GM19467 (cell line): ENCODE data around the gene ZC3H4.
A peak's percentile ranks its signal among the peaks of the same experiment; 100 is the strongest.

Experiments
- ATAC-seq: cut with Tn5 transposase; IDR thresholded peaks from one replicate; pipeline ENCODE4 v1.9.1; 2021; ENCODE audit warnings: mild to moderate bottlenecking, moderate library complexity; ENCODE audit not compliant: unreplicated experiment

ZC3H4 gene

DNA sequence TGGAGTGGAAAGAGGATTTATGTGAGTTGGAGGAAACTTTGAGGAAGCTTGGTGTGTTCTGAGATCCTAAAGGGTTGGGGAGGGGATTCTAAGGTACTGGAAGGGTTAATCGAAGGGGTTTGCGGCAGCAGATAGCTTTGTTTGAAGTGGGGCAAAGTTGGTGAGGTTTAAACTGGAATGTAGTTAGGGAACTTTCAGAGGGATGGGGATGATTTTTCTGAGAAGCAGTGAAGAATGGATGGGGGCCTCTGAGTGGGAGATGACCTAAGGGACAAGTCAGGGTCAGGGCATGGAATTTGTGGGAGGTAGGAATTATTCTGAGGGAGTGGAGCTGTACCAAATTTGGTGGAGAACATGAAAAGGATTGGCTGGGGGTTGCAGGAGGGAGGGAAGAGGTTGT, 21.0 kb upstream of the ZC3H4 start:
- ATAC-seq = no peak

DNA sequence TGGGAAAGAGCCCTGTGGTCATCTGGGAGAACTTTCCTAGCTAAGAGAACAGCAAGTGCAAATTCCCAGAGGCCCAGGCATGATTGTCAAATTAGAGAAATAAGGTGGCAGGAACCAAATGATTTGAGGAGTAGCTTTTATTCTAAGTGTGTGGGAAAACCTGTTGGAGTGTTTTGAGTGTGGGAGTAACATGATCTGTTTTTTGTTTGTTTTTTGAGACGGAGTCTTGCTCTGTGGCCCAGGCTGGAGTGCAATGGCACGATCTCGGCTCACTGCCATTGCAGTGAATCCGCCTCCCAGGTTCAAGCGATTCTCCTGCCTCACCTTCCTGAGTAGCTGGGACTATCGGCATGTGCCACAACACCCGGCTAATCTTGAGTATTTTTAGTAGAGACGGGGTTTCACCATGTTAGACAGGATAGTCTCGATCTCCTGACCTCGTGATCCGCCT, 19.5 kb upstream of the ZC3H4 start:
- no peak for ATAC-seq

DNA sequence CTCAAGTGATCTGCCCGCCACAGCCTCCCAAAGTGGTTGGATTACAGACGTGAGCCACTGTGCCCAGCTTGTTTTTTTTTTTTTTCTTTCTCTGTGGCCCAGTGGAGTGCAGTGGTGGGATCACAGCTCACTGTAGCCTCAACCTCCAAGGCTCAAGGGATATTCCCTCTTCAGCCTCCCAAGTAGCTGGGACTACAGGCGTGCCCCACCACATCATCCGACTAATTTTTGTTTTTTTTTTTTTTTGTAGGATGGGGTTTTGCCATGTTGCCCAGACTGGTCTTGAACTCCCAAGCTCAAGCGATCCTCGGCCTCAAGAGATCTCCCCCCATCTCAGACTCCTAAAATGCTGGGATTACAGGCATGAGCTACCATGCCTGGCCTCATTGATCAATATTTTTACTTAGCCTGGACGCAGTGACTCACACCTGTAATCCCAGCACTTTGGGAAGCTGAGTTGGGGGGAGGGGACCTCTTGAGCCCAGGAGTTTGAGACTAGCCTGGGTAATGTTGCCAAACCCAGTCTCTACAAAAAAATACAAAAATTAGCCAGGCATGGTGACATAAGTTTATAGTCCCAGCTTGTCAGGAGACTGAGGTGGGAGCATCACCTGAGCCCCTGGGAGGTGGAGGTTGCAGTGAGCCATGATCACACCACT, 18.7 kb upstream of the ZC3H4 start:
- no peak for ATAC-seq

DNA sequence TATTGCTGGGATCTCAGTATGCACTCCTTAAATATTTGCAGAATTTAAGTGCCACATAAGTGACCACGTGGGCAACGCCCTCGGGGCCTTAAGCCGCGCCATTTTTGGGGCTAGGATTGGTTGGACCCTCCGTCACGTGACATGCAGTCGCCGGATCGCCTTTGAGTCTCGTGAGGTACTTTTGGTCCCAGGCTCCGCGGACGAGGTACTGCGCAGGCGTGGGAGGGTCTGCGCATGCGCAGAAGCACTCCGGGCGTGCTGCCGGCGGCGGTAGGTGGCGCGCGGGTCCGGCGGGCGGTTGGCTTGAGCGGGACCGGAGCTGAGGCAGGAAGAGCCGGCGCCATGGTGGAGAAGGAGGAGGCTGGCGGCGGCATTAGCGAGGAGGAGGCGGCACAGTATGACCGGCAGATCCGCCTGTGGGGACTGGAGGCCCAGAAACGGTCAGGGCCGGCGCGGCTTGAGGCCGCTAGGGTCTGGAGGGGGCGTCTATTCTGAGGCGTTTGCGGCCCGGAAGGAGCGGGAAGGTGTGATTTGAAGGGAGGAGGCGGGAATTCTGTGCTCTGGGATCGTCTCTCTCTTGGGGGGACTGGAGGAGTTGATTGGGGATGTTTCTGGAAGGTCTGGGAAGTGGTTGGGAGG, 17.1 kb upstream of the ZC3H4 start, which contains the start of gene SAE1:
Gene SAE1 (plus strand): TSS at position 247 of the 639 bp plus-strand sequence. CDS start 96 bp downstream, at position 343.
- peak; percentile 73 for ATAC-seq

DNA sequence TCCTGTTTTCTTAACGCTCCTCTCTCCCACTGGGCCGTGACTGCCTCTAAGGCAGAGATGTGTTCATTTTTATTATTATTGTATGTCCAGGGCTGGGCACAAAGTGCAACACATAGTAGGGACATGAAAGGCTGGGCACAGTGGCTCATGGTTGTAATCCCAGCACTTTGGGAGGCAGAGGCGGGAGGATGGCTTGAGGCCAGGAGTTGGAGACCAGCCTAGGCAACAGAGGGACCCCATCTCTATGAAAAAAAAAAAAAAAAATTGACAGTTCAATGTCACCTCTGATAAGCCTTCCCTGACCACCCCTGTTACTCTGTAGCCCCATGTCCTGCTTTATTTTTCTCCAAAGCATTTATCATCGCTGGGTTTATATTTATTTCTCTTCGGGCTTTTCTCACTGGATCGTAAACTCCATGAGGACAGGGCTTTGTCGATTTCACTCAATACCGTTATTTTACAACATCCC, 16.6 kb upstream of the ZC3H4 start:
- no peak for ATAC-seq

DNA sequence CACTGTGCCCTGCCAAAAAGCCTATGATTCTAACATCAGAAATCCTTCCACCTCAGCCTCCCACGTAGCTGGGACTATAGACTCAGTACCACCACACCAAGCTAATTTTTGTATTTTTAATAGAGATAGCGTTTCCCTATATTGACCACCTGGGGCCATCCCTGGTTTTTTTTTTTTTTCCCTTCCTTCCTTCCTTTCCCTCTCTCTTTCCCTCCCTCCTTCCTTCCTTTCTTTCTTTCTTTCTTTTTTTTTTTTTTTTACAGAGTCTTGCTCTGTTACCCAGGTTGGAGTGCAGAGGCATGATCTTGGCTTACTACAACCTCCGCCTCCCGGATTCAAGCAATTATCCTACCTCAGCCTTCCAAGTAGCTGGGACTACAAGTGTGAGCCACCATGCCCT, 16.0 kb upstream of the ZC3H4 start:
- no peak for ATAC-seq

DNA sequence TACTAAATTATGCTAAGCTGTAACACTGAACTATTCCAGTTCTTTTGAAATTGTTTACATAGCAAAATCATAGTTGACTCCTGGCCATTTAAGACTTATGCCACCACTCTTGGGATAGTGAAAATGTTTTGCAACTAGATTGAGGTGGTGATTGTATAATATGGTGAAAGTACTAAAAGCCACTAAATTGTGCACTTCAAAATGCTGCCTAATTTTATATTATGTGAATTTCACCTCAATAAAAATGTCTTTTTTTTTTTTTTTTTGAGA, 12.0 kb upstream of the ZC3H4 start:
- no peak for ATAC-seq

DNA sequence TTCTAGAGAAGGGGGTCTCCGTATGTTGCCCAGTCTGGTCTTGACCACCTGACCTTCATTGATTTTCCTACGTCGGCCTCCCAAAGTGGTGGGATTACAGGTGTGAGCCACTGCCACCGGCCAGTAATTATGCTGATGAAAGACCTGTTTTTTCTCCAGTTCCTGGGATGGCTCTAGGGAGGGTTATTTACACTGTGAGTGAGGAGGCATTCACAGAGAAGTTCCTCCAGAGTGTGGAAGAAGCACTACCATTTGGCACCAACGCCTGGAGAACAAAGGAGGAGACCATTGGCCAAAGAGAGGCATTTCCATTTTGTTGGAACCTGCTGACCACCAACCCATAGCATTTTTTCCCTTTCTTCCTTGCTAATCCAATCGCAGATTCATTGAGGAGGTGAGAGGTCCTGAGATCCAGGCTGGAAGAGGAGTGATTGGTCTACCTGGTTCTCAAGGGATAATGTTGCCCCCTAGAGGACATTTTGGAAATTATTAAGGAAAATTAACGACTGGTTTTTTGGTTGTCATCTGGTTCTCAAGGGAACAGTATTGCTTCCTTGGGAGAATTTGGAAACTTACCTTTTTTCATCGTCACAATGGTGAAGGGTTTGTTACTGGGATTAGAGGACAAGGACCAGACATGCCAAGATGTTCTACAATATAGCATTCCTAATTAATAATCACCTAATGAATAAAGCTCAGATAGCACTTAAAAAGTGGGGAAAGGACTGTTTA, 11.5 kb upstream of the ZC3H4 start:
- ATAC-seq = no peak

DNA sequence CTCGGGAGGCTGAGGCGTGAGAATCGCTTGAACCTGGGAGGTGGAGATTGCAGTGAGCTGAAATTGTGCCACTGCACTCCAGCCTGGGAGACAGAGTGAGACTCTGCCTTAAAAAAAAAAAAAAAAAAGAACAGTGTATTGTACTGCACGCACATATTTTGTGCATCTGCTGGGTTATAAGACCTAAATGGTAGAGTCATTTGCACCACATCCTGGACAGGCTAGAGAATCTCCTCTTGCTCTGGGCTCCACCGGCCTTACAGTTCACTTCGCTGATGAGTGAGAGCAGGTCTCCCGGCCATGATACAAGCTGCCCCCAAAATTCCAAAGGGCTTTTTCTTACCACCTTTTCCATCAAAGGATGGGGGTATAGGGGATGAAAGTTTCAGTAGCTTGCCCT, 9.8 kb upstream of the ZC3H4 start:
- no peak for ATAC-seq

DNA sequence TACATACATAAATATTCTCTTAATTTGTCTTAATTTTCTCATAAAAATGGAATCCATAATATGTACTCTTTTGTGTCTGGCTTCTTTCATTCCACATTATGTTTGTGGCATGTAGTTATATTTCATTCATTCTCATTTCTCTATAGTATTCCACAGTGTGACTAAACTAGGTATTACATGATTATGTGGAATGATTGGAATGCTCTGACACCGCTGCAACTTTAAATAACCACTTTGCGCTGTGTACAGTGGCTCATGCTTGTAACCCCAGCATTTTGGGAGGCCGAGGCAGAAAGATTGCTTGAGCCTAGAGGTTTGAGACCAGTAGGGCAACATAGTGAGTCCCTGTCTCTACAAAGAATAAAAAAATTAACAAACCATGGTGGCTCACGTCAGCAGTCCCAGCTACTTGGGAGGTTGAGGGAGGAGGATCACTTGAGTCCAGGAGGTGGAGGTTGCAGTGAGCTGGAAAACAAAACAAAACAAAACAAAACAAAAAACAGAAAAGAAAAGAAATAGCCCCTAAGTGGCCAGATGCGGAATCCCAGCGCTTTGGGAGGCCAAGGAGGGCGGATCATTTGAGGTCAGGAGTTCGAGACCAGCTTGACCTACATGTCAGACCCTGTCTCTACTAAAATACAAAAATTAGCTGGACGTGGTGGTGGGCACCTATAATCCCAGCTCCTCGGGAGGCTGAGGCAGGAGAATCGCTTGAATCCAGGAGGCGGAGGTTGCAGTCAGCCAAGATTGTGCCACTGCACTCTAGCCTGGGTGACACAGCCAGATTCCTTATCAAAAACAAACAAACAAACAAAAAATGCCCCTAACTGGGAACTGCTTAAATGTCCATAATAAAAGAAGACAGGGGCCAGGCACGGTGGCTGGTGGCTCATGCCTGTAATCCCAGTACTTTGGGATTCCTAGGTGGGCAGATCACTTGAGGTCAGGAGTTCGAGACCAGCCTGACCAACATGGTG, 9.1 kb upstream of the ZC3H4 start:
- ATAC-seq = no peak

DNA sequence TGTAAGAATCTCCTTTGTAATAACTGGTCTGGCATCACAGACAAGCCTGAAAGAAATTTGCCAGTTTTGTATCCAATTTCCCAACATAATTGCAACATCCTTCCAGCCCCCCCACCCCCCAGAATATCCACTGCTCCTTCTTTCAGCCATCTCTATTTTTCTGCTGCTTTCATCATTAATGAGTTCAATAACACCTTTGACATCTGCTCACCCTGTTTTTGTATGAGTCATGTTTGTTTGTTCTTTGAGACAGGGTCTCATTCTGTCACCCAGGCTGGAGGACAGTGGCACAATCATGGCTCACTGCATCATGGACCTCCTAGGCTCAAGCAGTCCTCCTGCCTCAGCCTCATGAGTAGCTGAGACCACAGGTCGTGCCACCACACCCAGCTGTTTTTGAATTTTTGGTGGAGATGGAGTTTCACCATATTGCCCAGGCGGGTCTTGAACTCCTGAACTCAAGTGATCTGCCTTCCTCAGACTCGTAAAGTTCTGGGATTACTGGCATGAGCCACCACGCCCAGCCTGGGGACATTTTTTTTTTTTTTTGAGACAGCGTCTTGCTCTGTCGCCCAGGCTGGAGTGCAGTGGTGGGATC, 7.0 kb upstream of the ZC3H4 start:
- no peak for ATAC-seq

DNA sequence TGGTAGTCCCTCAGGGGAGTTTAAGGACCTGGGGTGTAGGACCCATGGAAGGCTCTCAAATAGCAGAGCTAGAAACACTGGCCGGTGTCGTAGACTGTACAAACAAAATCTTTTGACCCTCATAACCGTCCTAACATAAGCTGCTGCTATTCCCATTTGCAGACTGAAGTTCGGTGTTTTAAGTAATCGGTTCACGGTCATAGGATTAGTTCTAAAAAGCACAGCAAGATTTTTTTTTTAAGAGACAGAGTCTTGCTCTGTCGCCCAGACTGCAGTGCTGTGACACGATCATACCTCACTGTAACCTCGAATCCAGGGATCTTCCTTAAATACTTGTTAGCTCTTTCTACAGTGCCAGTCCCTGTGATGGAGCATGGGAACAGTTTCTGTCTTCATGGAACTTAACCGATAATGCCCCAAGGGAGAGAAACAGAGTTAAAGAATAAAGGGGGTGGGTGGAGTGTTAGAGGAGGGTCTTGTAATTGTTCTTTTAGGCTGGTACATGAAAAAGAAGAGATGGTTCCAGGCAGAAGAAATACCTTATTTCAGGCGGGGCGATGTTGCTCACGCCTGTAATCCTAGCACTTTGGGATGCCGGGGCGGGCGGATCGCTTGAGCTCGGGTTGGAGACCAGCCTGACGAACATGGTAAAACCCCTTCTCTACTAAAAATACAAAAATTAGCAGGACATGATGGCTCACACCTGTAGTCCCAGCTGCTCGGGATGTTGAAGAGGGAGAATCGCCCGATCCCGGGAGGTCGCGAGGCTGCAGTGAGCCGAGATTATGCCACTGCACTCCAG, 475 bp upstream of the ZC3H4 start:
- ATAC-seq = no peak

DNA sequence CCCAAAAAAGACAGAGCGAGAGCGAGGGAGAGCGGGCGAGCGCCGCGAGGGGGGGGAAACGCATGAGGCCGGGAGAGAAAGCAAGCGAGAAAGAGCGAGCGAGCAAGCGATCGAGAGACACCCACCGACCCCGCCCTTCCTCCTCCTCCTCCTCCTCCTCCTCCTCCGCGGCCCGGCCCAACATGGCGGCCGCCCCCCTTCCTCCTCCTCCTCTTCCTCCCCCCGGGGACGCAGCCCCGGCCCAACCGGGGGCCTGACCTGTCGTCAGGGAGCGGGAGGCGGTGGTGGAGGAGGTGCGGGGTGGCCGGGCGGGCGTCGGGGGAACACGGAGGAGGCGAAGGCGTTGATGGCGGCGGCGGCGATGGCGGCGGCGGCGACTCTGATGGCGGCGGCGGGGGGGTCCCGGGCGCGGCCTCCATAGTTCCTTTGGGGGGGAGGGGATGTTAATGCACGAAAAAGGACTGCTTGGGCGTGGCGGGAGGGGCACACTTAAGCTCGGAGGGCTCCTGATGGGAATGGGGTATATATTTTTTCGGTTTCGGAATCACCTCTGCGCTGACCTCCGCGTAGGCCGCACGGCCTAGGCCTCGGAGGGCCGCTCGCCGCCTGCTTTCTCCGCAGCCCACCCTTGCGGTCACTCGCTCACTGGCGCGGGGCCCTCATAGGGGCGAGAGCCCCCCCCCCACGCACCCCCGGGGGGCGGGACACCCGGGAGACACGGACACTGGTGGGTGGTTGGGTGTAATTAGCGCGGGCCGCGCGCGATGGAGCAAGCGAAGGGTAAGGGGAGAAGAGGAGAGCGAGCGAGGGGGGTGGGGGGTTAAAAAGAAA, 1.2 kb downstream of the ZC3H4 start:
- peak; percentile 8 for ATAC-seq

DNA sequence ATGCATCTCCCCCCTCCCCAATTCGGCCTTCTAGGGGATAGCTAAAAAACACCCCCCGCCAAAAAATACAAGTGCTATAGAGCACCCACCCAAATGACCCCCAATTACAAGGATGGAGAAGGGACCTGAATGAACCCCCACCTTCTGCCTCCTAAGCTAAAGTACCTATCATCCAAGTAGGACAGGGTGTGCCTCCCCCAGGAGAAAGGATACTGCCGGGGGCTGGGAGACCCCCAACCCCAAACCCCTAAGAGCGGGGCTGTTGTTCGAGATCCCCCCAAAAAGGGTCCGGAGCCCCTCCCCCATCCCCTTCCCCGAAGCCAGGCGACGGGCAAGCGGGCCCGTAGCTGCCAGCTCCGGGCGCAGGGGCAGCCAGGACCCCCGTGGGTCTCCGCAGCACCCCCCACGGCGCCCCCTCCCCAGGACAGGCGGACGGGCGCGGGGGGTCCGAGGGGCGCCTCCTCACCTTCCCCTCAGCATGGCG, 1.9 kb downstream of the ZC3H4 start:
- ATAC-seq = no peak

DNA sequence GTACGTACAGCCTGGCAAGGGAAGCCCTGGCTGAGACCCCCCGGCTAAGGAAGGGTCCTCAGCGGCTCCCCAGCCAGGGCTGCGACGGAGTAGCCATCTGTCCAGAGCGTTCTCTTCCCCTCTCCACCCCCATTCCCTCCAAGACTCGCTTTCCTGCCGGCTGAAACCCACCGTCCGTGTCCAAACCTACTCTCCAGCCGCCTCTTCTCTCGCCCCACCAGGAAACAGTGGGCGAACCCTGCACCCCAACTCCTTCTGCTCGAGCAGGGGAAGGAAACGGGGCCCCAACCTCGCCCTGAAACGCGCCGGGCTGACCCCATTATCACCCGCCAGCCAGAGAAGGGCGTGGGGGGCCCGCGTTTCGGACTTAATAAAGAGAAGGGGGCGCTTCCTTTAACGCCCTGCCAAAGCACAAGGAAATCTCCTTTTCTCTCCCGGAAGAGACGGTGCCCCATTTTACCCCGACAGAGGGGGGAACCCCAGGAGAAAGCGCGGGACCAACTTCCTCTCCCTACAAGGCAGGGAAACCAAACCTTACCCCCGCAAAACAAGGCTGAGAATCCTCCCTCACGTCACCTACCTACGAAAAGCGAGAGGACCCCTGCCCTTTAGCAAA, 2.5 kb downstream of the ZC3H4 start:
- ATAC-seq = no peak

DNA sequence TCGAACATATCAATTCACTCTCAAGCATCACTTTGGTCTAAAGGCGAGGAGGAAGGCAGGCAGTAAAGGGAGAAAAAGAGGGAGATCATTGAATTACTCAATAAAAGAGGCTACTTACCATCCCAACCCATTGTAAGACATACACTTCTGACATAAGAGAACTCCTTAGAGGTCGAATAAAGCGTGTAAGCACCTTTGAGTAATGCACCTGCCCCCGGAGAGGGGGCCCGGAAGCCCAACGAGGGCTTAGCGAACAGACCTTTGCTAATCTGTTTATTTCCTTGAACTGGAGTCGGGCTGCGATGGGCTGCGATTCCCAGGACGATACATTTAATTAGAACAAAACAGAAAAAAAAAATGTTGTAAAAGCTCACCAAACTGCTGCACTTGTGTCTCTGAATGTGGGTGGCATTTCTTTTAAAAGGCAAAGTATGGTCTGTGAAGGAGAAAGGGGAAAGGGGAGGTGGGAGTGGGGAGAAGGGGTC, 3.0 kb downstream of the ZC3H4 start:
- no peak for ATAC-seq

DNA sequence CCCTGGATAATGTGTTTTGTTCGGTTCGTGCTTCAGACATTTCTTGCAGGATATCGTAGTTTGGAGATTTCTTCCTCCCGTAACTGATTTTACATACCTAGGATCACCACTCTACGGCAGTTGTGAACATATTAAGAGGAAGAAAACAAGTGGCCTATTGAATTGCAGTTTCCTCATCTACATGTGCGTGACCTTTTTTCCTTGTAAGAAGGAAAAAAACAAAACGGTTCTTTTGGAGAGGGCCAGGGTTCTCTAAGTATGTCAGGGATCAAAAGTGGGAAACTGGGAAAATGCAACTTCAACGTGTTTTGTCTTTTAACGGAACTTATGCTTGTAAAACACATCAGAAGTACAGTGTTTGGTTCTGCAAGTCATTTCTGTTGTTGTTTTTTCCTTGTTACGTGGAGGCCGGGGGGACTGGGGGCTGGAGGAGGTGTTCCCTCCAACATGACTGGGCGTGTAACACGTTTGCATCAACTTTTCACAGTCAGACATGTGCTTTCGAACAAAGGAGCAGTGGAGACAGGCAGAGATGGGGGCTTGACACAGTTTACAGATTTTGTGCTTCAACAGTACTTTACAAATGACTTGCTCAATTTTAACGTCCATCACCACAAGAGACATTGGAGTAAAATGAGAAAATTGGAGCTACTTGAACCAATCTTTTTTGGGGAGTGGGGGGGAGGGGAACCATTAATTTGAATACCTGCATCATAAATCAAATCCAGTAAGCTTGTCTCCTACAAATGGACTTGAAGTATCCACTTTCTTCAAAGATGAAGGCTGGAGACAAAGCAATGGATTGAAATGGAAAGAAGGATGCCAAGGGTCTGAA, 3.8 kb downstream of the ZC3H4 start:
- ATAC-seq = no peak
